K562 (cell line): ENCODE measurements around the gene CCSER2. TPM values are rescaled to one million over a fixed set of nuclear protein-coding genes. Genes with fewer than 3 reads are reported as not detected.
A peak's percentile ranks its signal among the peaks of the same experiment; 100 is the strongest.

Source experiments
- ARNT ChIP-seq, 2 experiments: fragments of 450-650 bp; IDR thresholded peaks; 2 replicates each; pipeline ENCODE4 v1.6.1; 2016; ENCODE audit warnings: mild to moderate bottlenecking in 1 of 2
- ATF3 ChIP-seq, 2 experiments: fragments of 450-650 bp in 1 of 2; sonication (generic) in 1 of 2; formaldehyde crosslinking in 1 of 2; IDR thresholded peaks in 1 of 2; conservative IDR thresholded peaks in 1 of 2; 2 replicates each; pipeline versions ENCODE4 v1.6.1 to v1.8.1; 2016 to 2023; ENCODE audit warnings: mild to moderate bottlenecking in 2 of 2, moderate library complexity in 2 of 2, inconsistent platforms in 1 of 2, missing genetic modification reagents in 1 of 2
- CBFB ChIP-seq: sonication (generic); formaldehyde crosslinking; IDR thresholded peaks from 2 replicates; pipeline ENCODE4 v1.4.0; 2020; ENCODE audit warnings: mild to moderate bottlenecking, missing genetic modification reagents
- CBX3 ChIP-seq, 2 experiments: IDR thresholded peaks; 1 replicate in 1 of 2; 2 replicates in 1 of 2; pipeline ENCODE4 v1.6.1; 2012; ENCODE audit warnings: inconsistent platforms in 2 of 2, low read length in 2 of 2, borderline replicate concordance in 1 of 2, control low read depth in 1 of 2
- CEBPG ChIP-seq, 3 experiments: fragments of 200-800 bp in 1 of 3; sonication (Bioruptor generic) in 1 of 3; sonication (generic) in 1 of 3; formaldehyde crosslinking in 1 of 3; IDR thresholded peaks in 2 of 3; conservative IDR thresholded peaks in 1 of 3; 2 replicates each; pipeline versions ENCODE4 v1.6.1 to v1.8.0; 2016 to 2022; ENCODE audit warnings: missing compliant biosample characterization in 2 of 3, missing genetic modification characterization in 2 of 3, mild to moderate bottlenecking in 1 of 3, missing genetic modification reagents in 1 of 3
- CHD4 ChIP-seq: fragments of 200-600 bp; sonication (generic); IDR thresholded peaks from 3 replicates; pipeline ENCODE4 v1.6.1; 2012; ENCODE audit warnings: low read depth, mild to moderate bottlenecking, mixed read lengths, low read length, inconsistent platforms; ENCODE audit not compliant: insufficient read depth, insufficient replicate concordance, poor library complexity, severe bottlenecking
- E2F8 ChIP-seq: fragments of 450-650 bp; IDR thresholded peaks from 2 replicates; pipeline ENCODE4 v1.7.1; 2018; ENCODE audit warnings: mild to moderate bottlenecking, low read depth; ENCODE audit not compliant: partially characterized antibody
- HNRNPLL ChIP-seq: fragments of 200-400 bp; formaldehyde crosslinking; IDR thresholded peaks from 2 replicates; pipeline ENCODE4 v1.6.1; 2017; ENCODE audit warnings: low read length, low read depth, mild to moderate bottlenecking; ENCODE audit not compliant: poor library complexity, severe bottlenecking
- KAT7 ChIP-seq: sonication (generic); formaldehyde crosslinking; IDR thresholded peaks from 2 replicates; pipeline ENCODE4 v1.8.0; 2022; ENCODE audit warnings: missing genetic modification reagents, mild to moderate bottlenecking, borderline replicate concordance
- NCOR1 ChIP-seq: fragments of 450-650 bp; IDR thresholded peaks from 2 replicates; pipeline ENCODE4 v1.6.1; 2016; ENCODE audit warnings: mild to moderate bottlenecking, moderate library complexity
- RAD21 ChIP-seq, 2 experiments: fragments of 250-450 bp in 1 of 2; fragments of 450-650 bp in 1 of 2; sonication (Bioruptor Pico) in 1 of 2; formaldehyde crosslinking in 1 of 2; IDR thresholded peaks in 1 of 2; conservative IDR thresholded peaks in 1 of 2; 2 replicates each; pipeline versions ENCODE4 v1.4.0 to v1.8.0; 2020 to 2022; ENCODE audit warnings: mild to moderate bottlenecking in 2 of 2, moderate library complexity in 1 of 2
- ZNF780A ChIP-seq: fragments of 250-450 bp; sonication (Bioruptor Pico); IDR thresholded peaks from 2 replicates; pipeline ENCODE4 v1.5.0; 2021; ENCODE audit warnings: mild to moderate bottlenecking
- polyA plus RNA-seq, 8 experiments: library from polyadenylated mRNA; depleted of rRNA in 4 of 8; stranded (reverse) in 5 of 8; unstranded in 3 of 8; fragments of >200 nt; fragmentation: Nextera tagmentation in 2 of 8; fragmentation: Illumina TruSeq in 1 of 8; extraction: Ambion mirVana in 2 of 8; extraction: Trizol in 1 of 8; gene quantifications; 2 replicates each; pipeline versions ENCODE4 v1.2.1 to v1.2.3, GENCODE V29; 2011 to 2014; ENCODE audit warnings: inconsistent platforms in 1 of 8, missing spikeins in 1 of 8
- total RNA-seq, 7 experiments: library from RNA; depleted of rRNA in 6 of 7; stranded (reverse); fragments of >200 nt in 6 of 7; fragmentation: Illumina TruSeq in 2 of 7; extraction: Trizol in 2 of 7; gene quantifications; 2 replicates each; pipeline versions ENCODE4 v1.2.1 to v1.2.3, GENCODE V29; 2011 to 2021; ENCODE audit warnings: low replicate concordance in 1 of 7

The CCSER2 gene
- total and polyA plus RNA-seq, 9 of the 15 experiments (the other 6 are each of a cell fraction or from before 2014, with no cell fraction given): 2.7 to 15.1 (median 9.7) TPM

GRCh38 chr10:84478679-84479078, 150.3 kb downstream of the CCSER2 start (continued):
- TF ChIP-seq ATF3 (IDR thresholded peaks at IDR 0.05): peak; percentile 62
- TF ChIP-seq ATF3 (CRISPR knock-in tag; conservative IDR thresholded peaks at IDR 0.05): no peak
- no peak for TF ChIP-seq ZNF780A (CRISPR knock-in tag)
- TF ChIP-seq RAD21 (CRISPR knock-in tag; conservative IDR thresholded peaks at IDR 0.05 in 1 of 2, IDR thresholded peaks at IDR 0.05 in 1 of 2): no peak
- TF ChIP-seq KAT7 (CRISPR knock-in tag): no peak
- no peak for TF ChIP-seq CBX3 (IDR thresholded peaks at IDR 0.05; ENCODE audit: borderline replicate concordance in 1 of 2, low read length in 2 of 2)
- TF ChIP-seq CHD4: no peak
- TF ChIP-seq CEBPG (CRISPR knock-in tag; IDR thresholded peaks at IDR 0.05): no peak
- peak in 1 of 2 experiments; percentile 57; a peak in 1 of 4 replicates for TF ChIP-seq CEBPG (tag; conservative IDR thresholded peaks at IDR 0.05 in 1 of 2, IDR thresholded peaks at IDR 0.05 in 1 of 2)
- TF ChIP-seq CBFB (CRISPR knock-in tag): no peak
- TF ChIP-seq ARNT (IDR thresholded peaks at IDR 0.05): no peak
- no peak for TF ChIP-seq E2F8
- TF ChIP-seq NCOR1: no peak
- no peak for TF ChIP-seq HNRNPLL
